IMR-90 (cell line): ENCODE measurements around the gene NFKBIE. TPM values are rescaled to one million over a fixed set of nuclear protein-coding genes. Genes with fewer than 3 reads are reported as not detected.

Source experiments
- MAFK ChIP-seq: IDR thresholded peaks from 2 replicates; pipeline ENCODE4 v1.6.1; 2012; ENCODE audit warnings: low read depth, low read length, improper control_type of control experiment
- polyA plus RNA-seq, 3 experiments: library from polyadenylated mRNA; depleted of rRNA; stranded (reverse); fragments of >200 nt; gene quantifications; 2 replicates each; pipeline ENCODE4 v1.2.3, GENCODE V29; 2012; ENCODE audit warnings: low replicate concordance in 1 of 3
- total RNA-seq: library from RNA; depleted of rRNA; stranded (reverse); fragments of >200 nt; gene quantifications from 2 replicates; pipeline ENCODE4 v1.2.3, GENCODE V29; 2012
- TF ChIP-seq, protein P1 (sequence below): fragments of 150-350 bp; IDR thresholded peaks from 2 replicates; pipeline ENCODE4 v1.6.1; 2017; ENCODE audit warnings: mild to moderate bottlenecking, antibody characterized with exemption, low read length, low read depth

Gene NFKBIE
- total and polyA plus RNA-seq, 2 of the 4 experiments (the other 2 are of a cell fraction) = 7.9 to 13.0 TPM

DNA sequence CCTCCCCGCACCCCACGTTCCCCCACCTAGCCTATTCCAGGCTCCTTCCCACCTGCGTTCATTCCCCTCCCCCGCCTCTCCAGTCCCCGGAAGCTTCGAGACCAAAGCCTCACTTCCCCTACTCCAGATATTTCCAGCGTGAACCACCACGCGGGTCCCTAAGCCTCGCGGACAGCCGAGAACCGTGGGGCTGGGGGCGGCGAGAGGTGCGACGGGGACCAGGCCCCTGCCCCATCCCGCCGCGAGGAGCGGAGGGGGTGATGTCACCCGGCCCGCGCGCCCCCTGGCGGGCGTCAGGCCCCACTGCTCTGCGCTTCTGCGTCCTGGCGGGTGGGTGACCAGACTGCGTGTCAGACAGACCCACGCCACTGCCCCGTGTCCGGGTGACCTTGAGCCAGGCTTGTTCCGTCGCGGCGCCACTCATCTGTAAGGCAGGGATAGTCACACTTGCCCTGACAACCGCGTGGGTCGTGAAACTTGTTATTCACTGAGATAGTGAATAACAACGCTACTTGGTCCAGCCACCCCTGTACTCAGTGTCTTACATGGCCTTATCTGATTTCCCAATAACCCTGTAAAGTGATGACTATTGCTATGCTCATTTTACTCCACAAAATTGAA lies 27.4 kb downstream of the NFKBIE start (continued):
- TF ChIP-seq, protein P1, sequence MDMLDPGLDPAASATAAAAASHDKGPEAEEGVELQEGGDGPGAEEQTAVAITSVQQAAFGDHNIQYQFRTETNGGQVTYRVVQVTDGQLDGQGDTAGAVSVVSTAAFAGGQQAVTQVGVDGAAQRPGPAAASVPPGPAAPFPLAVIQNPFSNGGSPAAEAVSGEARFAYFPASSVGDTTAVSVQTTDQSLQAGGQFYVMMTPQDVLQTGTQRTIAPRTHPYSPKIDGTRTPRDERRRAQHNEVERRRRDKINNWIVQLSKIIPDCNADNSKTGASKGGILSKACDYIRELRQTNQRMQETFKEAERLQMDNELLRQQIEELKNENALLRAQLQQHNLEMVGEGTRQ = no peak
- no peak for TF ChIP-seq MAFK
